Dermis blood vessel endothelial cell (primary cell): Measurements from ENCODE around the gene CWF19L2. TPM values are rescaled to one million over a fixed set of nuclear protein-coding genes. Genes with fewer than 3 reads are reported as not detected.

Experiments
- DNase-seq: peaks from one replicate; pipeline ENCODE4 v3.0.0; 2010
- total RNA-seq: library from RNA; depleted of rRNA; stranded (reverse); fragments of >200 nt; gene quantifications from 2 replicates; pipeline ENCODE4 v1.2.3, GENCODE V29; 2014

The CWF19L2 gene
- total RNA-seq, 1 donor from 2014 or later, result 16.0 TPM

GRCh38 chr11:107282195-107282594 is 175.4 kb downstream of the CWF19L2 start:
- no peak for DNase-seq

Other genes starting within 250 kb of the CWF19L2 start
- gene ALKBH8, start 107.9 kb upstream of the CWF19L2 start, total RNA-seq, result 6.8 and 10.9 TPM in 2 replicates
- gene ELMOD1, start 133.3 kb upstream of the CWF19L2 start, total RNA-seq, result 0.17 and 2.1 TPM in 2 replicates